NCI-H2107 treated with DMSO at 0.1 percent for 48 hours (cell line): Measurements from ENCODE around the gene DGKH.
"Not testable (repeated sequence)": the region's sequence is repeated elsewhere in the genome, so short reads cannot be mapped to it uniquely, and the experiment has no call there.

ENCODE experiments used
- DNase-seq: peaks from one replicate; lab custom pipeline; 2025; ENCODE audit not compliant: unreplicated experiment; lab: John Stamatoyannopoulos, UW

DGKH gene

DNA sequence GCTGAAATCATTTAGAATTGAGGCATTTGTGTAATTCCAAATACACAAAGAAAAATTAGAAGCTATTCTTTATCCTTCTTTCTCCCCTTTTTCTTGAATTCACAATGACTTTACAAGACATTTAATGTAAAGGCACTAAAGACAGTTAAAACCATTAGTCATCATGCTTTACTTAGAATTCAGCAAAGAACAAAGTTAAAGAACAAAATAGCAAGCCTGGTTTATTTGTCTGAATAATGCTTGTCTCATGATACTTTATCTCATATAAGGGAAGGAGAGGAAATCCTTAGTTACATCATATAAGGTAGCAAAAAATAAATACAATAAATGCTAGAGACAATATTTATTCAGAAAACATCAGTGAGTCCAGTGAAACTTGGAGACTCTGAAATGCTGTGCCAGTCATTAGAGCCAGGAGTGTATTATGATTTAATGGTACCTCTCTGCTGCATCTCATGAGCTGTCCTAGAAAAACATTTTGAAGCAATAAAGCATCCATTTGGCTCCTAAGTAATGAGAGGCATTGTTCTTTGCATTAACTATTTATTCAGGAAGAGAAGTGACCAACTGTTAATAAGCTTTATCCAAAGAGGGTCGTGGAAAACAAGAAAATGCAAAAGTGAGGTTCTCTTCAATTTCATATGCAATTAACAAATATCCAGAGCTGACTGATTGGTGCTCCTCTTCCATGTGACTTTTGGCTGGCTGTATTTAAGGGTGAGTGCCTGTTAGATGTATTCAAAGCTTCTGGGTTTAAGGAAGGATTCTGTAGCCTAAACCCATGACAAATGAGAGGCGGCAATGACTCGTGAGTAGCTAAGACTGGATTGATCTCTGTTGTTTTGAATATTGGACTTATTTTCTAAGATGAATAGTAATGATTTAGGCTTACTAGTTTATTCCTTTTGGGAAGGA, 105.0 kb downstream of the DGKH start:
- DNase-seq: no peak

DNA sequence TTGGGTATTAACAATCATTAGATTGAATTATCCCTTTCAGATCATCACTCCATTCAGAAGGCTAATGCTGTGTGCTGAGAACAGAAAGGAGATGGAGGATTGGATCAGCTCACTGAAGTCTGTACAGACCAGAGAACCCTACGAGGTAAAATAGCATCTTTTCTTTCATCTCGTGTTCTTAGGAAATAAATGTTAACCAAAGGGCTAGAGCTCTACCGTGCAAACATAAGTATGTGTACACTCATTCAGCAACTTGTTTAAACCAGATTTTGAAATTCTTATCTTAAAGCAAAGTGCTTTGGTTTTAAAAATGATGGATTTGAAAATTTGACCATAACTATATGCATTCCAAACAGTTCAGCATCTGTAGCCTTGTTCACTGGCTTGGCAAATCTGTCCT, 106.8 kb downstream of the DGKH start:
- DNase-seq: no peak

DNA sequence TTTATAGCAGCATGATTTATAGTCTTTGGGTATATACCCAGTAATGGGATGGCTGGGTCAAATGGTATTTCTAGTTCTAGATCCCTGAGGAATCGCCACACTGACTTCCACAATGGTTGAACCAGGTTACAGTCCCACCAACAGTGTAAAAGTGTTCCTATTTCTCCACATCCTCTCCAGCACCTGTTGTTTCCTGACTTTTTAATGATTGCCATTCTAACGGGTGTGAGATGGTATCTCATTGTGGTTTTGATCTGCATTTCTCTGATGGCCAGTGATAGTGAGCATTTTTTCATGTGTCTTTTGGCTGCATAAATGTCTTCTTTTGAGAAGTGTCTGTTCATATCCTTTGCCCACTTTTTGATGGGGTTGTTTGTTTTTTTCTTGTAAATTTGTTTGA, 114.9 kb downstream of the DGKH start:
- not testable (repeated sequence) for DNase-seq

DNA sequence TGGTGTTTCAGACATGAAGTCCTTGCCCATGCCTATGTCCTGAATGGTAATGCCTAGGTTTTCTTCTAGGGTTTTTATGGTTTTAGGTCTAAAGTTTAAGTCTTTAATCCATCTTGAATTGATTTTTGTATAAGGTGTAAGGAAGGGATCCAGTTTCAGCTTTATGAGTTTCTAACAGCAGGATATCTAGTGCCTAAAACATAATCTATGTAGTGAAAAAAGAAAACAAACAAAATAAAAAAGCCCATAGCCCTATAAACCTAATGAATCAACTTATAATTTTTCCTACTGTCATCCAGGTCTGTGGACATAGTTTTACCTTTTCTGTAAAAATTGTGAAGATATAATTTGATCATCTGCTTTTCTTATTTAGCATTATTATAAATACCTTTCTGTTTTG, 115.5 kb downstream of the DGKH start:
- not testable (repeated sequence) for DNase-seq

DNA sequence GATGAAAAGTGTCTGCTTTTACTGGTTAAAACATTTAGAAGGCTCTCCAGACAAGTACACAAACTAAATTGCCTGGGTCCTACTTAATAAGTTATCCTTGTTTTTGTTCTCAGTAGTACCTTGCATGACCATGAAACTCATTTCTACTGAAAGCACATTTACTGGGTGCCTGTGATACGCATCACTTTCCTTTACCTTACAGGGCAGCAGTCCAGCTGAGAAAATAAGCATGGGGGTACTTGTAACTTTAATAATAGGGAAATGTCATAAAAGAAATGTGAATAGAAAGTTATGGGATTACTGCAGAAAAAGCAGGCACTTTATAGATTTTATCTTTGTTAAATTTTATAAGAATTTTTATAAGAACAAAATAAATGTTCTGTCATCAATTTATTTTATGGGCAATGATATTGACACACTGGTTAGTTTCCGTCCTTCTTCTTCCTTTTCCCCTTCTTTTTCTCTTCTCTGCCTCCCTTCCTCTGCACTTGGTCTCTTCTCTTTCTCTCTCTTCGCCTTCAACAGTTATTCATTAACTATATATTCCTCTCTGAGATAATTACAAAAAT, 116.2 kb downstream of the DGKH start:
- DNase-seq: no peak

DNA sequence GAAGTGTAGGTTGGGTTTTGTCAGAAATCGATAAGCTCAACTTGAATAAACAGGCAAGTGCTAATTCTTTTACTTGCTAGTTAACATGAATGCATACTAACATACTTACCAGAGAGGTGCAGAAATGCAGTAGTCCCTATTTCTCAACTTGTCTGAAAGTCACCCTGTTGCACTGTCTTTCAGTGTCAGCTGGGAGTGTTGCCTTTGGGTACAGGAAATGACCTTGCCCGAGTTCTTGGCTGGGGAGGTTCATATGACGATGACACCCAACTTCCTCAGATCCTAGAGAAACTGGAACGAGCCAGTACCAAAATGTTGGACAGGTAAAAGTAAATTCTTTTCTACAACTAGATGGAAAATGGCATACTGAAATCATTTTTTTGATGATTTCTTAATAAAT, 120.0 kb downstream of the DGKH start:
- DNase-seq: no peak

DNA sequence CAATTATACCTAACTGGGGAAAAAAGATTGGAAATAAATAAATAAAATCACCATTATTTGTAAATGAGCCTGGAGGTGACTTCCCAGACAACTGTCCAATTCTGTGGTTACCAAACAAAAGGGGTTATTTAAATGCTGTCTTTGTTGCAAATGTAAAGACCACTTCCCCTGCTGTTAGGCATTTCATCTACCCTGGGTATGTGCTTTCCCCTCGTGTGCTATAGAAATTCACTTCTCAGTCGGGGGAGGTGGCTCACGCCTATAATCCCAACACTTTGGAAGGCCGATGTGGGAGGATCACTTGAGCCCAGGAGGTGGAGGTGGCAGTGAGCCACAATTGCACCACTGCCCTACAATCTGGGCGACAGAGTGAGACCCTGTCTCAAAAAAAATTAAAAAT, 121.6 kb downstream of the DGKH start:
- DNase-seq: no peak

DNA sequence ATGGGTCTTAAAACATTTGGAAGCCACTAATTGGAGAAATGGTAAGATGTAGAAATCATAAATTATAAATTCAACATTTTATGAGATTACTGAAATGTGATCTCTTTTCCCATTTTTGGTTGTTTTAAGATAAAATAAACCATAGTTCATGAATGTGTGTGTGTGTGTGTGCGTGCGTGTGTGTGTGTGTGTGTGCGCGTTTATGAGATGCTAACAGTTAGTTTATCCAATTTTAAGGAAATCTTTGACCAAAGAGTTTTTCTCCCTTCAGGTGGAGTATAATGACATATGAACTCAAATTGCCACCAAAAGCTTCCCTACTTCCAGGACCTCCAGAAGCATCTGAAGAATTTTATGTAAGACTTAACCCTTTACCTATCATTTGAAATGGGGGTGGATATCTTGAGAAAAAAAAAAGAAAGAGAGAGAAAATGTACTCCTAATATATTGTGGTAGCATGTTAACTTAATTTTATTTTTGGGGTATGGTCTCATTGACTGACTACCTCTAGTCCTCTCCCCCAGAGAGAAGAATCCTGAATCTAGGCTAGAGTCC, 125.4 kb downstream of the DGKH start:
- no peak for DNase-seq

DNA sequence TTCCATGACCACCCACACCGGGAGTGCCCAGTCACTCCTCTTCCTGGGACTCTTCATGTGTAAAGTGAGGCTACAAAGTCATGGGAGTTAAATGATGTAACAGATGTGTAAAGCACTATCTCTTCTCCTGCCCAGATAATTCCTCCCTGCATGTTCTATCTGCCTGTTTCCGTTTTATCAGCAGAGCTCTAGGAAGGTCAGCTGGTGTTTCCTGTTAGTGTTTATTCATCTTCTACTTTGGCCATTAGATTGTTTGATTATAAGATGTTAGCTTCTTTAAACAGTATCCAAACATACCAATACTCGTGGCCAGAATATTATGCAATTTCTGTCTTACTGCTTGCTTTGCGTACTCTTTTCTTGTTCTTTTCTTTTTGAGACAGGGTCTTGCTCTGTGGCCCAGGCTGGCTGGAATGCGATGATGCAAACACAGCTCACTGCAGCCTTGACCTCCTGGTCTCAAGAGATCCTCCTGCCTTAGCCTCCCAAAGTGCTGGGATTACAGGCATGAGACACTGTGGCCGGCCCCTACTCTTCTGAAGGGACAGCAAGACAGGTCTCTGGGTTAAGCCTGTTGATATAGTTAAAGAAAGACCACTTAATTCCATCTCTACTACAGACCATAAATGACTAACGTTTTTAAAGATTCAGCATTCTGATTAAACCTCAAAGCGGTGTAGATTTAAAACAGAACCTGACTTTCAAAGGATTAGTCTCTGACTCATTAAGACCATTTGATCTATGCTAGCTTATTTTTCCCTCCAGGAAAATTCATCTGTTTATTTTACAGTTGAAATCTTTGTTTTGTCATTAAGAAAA, 126.1 kb downstream of the DGKH start:
- no peak for DNase-seq

DNA sequence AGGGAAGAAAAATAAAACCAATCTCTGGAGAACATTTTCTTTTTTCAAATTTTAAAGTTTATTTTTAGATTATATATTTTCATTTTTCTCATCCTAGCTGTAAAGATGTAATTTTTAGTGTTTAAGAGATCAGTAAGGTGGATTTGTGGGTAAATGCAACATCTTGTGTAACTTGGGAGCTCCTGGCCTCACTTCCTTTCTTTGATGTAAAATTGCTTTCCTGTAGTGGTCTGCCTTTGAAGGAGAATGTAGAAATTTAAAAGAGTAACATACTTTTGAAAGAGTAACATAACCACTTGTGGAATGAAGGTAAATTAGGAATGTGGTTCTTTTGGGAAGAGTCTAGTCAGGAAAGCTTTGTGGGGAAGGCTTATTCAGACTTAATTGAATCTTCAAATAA, 127.8 kb downstream of the DGKH start:
- DNase-seq: no peak

DNA sequence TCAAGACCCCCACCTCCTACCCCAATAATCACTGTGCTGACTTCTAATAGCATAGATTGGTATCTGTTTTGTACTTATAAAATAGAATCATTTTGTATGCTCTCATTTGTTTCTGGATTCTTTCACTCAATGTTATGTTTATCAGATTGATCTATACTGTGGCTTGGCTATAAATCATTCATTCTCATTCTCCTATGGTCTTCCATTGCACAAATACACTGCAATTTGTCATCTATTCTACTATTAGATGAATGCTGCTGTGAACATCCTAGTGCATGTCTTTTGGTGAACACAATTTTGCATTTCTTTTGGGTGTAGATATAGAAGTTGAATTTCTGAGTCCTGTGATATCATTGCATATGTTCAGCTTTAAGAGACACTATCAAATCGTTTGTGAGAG, 128.7 kb downstream of the DGKH start:
- DNase-seq: no peak

DNA sequence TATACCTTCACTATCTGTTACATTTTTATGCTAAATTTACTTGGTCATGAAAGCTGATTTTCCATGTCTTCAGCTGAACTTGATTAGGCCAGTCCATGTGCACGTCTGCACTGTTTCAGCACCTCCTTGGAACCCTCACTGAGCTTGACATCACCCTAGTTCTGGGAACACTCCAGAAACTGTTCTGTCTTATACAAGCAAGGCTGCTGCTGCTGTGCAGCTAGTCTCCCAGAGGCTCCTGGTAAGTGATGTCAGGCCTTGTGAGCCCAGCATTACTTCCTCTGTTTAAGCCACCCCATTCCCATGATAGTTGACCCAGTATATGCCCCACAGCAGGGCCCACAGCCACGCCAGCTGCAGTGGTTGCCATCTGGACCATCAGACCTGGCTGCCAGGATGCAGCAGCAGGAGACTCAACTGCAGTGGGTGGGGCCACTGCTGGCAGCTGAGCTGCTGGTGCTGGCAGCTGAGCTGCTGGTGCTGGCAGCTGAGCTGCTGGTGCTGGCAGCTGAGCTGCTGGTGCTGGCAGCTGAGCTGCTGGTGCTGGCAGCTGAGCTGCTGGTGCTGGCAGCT, 133.0 kb downstream of the DGKH start:
- no peak for DNase-seq

DNA sequence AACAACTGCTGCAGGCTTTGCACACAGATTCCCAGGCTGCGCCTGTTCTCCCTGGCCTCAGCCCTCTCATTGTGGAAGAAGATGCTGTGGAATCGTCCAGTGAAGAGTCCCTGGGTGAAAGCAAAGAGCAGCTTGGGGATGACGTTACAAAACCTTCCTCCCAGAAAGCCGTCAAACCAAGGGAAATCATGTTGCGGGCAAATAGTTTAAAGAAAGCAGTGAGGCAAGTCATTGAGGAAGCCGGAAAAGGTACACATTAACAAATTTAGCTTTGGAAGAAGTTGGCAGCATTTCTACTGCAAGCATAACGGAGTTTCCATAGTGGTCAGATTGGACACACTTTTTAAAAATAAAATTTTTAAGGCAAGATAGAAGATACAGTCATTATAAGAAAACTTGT, 140.6 kb downstream of the DGKH start:
- DNase-seq: no peak

DNA sequence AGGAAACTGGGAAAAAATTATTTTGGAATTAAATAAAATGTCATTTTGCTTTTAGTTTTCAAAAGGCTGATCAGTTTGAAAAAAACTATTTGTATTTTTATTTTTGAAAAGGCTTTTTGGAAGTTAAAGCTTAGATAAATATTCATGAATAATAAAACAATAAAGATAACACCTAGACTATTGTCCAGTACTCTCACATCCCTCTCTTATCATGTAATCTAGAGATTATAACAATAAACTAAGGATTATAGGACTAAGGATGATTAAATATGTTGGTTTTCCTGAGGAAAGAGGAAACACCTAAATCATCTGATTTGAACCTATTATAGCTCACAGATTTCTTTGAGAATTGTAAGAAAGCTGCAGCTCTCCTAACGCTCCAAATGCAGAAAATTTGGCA, 142.1 kb downstream of the DGKH start:
- DNase-seq: no peak

DNA sequence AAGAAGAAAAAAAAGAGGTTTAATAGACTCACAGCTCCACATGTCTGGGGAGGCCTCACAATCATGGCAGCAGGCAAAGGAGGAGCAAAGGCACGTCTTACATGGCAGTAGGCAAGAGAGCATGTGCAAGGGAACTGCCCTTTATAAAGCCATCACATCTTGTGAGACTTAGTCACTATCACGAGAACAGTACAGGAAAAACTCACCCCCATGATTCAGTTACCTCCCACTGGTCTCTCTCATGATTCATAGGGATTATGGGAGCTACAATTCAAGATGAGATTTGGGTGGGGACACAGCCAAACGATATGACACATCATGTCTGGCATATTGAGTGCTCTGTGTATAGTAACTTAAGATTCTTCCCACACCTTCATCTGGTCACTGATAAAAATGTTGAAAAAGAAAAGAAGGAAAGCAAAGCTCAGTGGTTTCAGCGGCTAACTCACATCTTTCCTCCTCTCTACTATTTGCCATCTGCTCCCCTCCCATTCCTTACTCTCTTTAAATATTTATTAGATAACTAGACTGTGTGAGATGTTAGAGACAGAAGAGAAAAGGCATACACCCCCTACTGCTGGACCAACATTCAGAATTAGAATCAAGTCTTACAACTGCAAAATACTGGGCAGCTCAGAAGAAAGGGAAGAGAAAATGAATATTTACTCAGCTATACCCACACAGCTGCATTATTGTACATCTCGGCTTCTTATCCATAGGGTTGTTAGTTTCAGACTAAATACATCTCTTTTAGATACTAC, 163.4 kb downstream of the DGKH start:
- DNase-seq: no peak

DNA sequence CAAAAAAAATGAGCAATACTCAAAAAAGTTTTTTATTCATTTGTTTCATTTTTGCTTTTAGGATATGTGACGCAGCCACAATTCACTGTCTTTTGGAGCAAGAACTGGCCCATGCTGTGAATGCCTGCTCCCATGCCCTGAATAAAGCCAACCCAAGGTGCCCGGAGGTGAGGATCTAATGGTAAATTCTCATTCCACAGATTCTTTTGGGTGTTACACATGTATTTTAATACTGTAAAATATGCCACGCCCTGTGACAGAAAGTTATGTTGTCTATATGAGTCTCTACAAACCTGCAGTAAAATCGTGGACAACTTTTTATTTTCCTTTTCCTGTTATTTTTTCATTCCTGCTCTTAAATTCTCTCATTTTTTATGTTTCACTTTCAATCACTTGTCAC, 166.0 kb downstream of the DGKH start:
- DNase-seq: no peak

DNA sequence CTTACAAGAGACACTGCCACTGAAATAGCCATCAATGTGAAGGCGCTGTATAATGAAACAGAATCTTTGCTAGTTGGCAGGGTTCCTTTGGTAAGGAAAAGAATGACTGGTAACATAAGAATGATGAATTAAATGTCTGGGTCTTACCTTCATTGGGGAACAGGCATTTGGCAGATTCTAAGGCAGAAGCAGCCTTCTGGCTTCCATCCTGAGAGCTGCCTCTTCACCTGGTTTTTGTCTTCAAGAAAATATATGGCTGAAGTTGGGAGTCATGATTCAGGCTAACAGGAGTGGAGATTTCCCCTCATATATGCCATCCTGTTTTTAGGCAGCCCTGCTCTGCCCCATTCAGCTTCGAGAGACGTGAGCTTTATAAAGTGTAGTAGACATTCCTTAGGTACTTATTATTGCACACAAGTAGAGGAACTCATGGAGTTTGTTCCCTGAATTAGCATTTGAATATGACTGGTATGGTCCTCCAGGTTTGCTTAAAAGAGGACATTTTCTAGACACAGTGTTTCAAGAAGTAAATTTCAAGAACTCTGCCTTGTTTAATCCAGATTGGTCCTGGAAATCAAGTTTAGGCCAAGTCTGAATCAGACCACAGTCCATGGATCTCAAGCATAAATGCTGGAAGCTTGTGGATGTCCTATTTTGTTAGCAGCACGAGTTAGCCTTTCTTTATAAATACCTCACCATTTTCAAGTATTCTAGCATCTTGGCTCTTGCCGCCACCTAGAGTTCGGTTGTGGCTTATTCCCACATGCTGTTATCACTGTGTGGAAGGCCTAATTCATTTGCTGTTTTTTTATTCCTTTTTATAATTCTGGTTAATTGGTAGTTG, 167.4 kb downstream of the DGKH start:
- DNase-seq: peak; percentile 23

DNA sequence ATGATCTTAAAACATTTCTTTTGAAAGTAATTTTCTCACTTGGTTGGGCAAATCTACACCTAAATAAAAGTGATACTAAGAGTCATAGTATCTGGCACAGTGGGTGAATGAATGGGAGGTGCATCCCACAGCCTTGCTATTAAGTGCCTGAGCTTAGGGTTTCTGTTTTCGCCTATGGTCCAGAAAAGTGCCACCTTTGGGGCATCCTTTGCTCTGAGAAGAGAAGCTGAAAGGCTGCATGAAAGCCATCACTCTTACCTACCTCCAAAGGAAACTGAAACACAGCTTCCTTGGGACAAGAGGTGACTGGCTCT, 167.9 kb downstream of the DGKH start:
- no peak for DNase-seq

DNA sequence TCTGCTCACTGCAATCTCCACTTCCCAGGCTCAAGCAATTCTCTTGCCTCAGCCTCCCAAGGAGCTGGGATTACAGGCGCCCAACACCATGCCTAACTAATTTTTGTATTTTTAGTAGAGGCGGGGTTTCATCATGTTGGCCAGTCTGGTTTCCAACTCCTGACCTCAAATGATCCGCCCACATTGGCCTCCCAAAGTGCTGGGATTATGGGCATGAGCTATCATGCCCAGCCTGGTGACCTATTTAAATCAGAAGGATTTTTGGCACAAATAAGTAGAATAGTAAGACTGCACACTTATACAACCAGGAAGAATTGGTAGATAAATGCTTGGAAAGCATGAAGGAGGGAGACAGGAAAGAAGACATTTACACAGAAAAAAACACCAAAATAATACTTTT, 170.1 kb downstream of the DGKH start:
- DNase-seq: no peak

DNA sequence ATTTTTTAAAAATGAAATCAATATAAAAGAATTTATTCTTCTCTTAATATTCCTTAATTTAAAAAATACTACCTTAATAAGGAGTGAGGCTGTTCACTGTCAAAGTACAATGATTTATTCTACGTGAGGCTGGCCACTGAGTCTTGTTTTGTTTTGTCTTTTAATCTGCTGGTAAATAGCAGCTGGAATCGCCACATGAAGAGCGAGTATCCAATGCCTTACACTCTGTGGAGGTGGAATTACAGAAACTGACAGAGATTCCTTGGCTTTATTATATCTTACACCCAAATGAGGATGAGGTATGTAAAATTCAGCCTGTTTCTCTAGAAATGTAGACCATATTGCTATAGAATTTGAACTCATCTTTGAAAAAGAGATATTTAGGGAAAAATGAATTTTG, 170.6 kb downstream of the DGKH start:
- DNase-seq: no peak
